ENCODE data around the gene CHST9.
"Not testable (repeated sequence)": the region's sequence is repeated elsewhere in the genome, so short reads cannot be mapped to it uniquely, and the experiment has no call there.

CHST9 gene

GRCh38 chr18:27009293-27009692 is 175.8 kb downstream of the CHST9 start:
- Mint-ChIP-seq H3K9me3 (peaks cover 0 to 4% of the 10 kb centered on the region in 2 donors), H3K27ac (no peak overlapping the region), H3K4me3 (no peak overlapping the region), H3K4me1 (no peaks in the 10 kb centered on the region), H3K27me3 (no peaks in the 10 kb centered on the region)
- DNase-seq (no peak), ATAC-seq (no peak)

GRCh38 chr18:27008575-27008974 is 176.5 kb downstream of the CHST9 start:
- Mint-ChIP-seq H3K4me3 (no peak overlapping the region), H3K27me3 (no peaks in the 10 kb centered on the region), H3K4me1 (no peaks in the 10 kb centered on the region), H3K27ac (no peak overlapping the region), H3K9me3 (peaks cover 0 to 4% of the 10 kb centered on the region in 2 donors)
- ATAC-seq (no peak), DNase-seq (no peak)

DNA sequence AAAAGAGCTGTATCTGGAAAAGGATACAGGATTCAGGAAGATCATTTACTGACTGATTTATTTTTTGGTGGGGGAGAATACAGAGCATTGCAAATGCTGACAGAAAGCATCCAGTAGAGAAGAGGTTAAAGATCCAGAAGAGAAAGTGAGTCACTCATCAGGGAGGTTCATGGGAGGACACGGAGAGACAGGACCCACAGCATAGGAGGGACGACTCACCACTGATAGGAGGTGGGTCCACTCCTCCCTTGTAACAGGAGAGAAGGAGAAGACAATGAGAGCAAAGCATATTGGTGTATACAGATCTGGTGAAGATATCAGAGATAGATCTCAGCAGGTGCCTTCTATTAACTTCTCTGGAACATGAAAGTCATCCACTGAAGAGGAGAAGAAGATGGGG is 177.2 kb downstream of the CHST9 start:
- DNase-seq (no peak), ATAC-seq (no peak)
- Mint-ChIP-seq H3K27ac (no peak overlapping the region), H3K4me3 (no peak overlapping the region), H3K9me3 (peaks cover 0 to 4% of the 10 kb centered on the region in 2 donors), H3K4me1 (no peaks in the 10 kb centered on the region), H3K27me3 (no peaks in the 10 kb centered on the region)

DNA sequence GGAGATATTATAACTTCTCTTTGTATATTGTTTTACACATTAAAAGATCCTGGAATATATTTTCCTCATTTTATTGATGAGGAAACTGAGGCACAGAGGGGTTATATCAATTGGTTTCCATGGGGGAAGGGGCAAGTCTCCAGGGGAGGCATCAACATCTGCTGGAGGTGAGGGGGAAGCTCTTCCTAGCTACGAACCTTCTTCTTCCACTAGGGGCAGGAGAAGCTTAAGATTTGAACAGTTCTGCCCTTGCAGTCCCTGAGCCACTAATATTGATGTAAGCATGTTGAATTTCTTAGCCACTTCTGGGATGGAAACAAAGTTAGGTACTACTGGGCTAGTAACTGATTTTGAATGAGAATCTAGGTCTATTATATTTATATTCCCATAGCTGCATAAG is 179.5 kb downstream of the CHST9 start:
- no peak for ATAC-seq
- Mint-ChIP-seq H3K4me1 (no peaks in the 10 kb centered on the region), H3K27ac (no peak overlapping the region), H3K9me3 (peaks cover 0 to 4% of the 10 kb centered on the region in 2 donors), H3K27me3 (no peaks in the 10 kb centered on the region), H3K4me3 (no peak overlapping the region)
- no peak for DNase-seq

GRCh38 chr18:27004056-27004829 is 180.9 kb downstream of the CHST9 start:
- no peak for ATAC-seq
- H3K9me3 Mint-ChIP-seq: peaks cover 0 to 4% of the 10 kb centered on the region in 2 donors
- H3K27me3 Mint-ChIP-seq: no peaks in the 10 kb centered on the region
- H3K4me3 Mint-ChIP-seq: no peak overlapping the region
- H3K4me1 Mint-ChIP-seq: no peaks in the 10 kb centered on the region
- no peak for DNase-seq
- H3K27ac Mint-ChIP-seq: no peak overlapping the region

DNA sequence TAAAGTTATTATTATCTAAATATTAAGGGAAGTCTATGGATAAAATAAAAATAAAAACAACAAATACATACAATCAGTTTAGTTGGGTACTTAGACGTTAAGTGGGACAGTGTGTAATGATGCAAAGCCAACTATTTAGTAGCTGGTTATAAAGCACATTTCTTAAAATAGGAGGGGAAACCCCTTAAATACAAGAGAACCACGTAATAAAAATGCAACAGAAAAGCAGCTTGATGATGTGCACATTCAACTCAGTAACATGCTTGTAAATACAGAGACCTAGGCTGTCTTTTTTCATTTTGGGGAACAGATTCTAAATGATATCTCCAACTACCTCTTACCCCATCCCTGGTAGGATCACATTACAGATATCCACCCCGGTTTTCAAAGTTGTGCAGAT is 185.3 kb downstream of the CHST9 start:
- DNase-seq (no peak), ATAC-seq (no peak)
- Mint-ChIP-seq H3K27me3 (no peaks in the 10 kb centered on the region), H3K9me3 (no peaks in the 10 kb centered on the region), H3K4me1 (no peaks in the 10 kb centered on the region), H3K27ac (no peak overlapping the region), H3K4me3 (no peak overlapping the region)

GRCh38 chr18:26993568-26993967 is 191.5 kb downstream of the CHST9 start:
- no peak overlapping the region for H3K27ac Mint-ChIP-seq
- no peaks in the 10 kb centered on the region for H3K27me3 Mint-ChIP-seq
- H3K9me3 Mint-ChIP-seq: peaks cover 0 to 12% of the 10 kb centered on the region in 2 donors
- no peaks in the 10 kb centered on the region for H3K4me1 Mint-ChIP-seq
- no peak overlapping the region for H3K4me3 Mint-ChIP-seq
- no peak for ATAC-seq
- no peak for DNase-seq

GRCh38 chr18:26992926-26993325 is 192.2 kb downstream of the CHST9 start:
- no peak overlapping the region for H3K27ac Mint-ChIP-seq
- no peak for DNase-seq
- no peak overlapping the region for H3K4me3 Mint-ChIP-seq
- H3K9me3 Mint-ChIP-seq: peaks cover 0 to 12% of the 10 kb centered on the region in 2 donors
- ATAC-seq: no peak
- H3K4me1 Mint-ChIP-seq: no peaks in the 10 kb centered on the region
- no peaks in the 10 kb centered on the region for H3K27me3 Mint-ChIP-seq

GRCh38 chr18:26989842-26990241 is 195.3 kb downstream of the CHST9 start:
- DNase-seq: no peak
- no peak for ATAC-seq

DNA sequence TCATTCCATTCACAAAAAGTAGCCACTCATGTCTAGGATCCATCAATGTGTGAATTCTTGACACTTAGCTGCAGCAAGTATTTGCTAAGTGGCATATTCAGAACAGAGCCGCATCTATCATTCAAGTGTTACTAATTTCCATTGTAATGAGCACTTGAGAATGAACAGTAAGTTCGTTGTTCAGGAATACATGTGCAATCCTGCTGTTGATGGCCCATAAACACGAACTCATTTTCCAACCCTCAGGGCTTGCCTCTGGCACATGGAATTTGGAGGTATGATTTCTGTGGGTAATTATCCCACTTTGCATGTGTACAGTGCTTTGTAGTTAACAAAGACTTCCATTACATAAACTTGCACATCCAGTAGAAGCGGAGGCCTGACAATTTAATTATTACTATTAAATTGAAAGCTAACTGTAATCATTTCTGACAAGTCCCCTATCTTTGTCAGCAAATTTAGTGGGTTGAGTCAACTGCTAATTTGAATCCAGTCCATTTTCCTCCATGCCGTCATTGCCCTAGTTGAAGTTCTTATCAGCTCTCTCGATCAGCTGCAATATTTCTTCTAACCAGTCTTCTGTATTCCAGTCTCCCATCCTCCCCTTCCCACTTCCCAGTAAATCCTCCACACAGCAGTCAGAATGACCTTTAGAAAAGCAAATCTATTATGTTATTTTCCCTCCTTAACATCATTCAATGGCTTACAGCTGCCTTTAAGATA is 203.6 kb downstream of the CHST9 start:
- ATAC-seq (no peak), DNase-seq (no peak)
- H3K27ac Mint-ChIP-seq: no peak overlapping the region
- H3K27me3 Mint-ChIP-seq: peaks cover 6% of the 10 kb centered on the region
- peaks cover 0 to 4% of the 10 kb centered on the region in 2 donors for H3K9me3 Mint-ChIP-seq
- H3K4me1 Mint-ChIP-seq: no peaks in the 10 kb centered on the region
- no peak overlapping the region for H3K4me3 Mint-ChIP-seq

More at GRCh38 chr18:26989842-26990241, 195.3 kb downstream of the CHST9 start:
- H3K27ac Mint-ChIP-seq: no peak overlapping the region
- no peak overlapping the region for H3K4me3 Mint-ChIP-seq
- no peaks in the 10 kb centered on the region for H3K27me3 Mint-ChIP-seq
- no peaks in the 10 kb centered on the region for H3K4me1 Mint-ChIP-seq
- H3K9me3 Mint-ChIP-seq: peaks cover 0 to 12% of the 10 kb centered on the region in 2 donors

DNA sequence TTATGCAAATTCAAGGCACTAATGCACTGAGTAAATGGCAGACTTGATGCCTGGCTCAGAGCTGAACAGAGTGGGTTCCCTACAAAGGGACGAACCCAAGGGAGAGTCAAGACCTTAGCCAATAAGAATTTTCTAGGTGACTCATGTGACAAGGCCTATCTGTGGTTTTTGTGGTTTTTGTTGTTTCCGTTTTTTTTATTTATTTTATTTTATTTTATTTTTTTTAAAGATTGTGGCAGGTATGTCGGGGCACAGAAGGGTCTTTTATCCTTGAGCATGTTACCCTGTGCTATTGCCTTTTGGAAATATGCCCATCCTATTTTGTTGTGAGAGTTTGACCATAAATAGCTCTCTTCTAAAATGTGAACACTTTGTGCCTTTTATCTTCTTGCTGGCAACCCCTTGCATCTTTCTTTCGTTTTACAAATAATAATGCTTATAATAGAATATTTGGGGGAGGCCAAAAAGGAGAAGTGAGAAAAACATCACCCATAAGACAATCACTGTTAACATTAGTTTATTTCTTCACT is 206.2 kb downstream of the CHST9 start:
- H3K27me3 Mint-ChIP-seq: peaks cover 6% of the 10 kb centered on the region
- no peak overlapping the region for H3K4me3 Mint-ChIP-seq
- DNase-seq (no peak), ATAC-seq (no peak)
- H3K9me3 Mint-ChIP-seq: peaks cover 0 to 4% of the 10 kb centered on the region in 2 donors
- H3K4me1 Mint-ChIP-seq: no peaks in the 10 kb centered on the region
- no peak overlapping the region for H3K27ac Mint-ChIP-seq

DNA sequence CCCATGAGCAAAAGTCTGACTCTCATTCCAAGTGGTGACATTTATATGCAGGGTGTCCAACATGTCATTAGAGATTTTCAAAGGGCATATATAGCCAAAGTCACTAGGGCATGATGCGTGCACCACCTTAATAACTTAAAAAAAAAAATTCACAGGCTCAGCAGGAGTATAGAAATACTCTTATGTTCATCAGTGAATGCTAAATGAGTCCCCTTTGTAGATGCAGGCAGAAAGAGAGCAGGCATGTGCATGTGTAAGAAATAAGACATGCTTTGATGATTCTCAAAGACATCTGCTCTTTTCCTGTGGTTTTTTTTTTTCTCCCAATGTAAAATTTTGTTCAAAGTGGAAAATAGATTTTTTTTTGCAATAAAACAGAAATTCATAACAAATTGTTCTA is 207.3 kb downstream of the CHST9 start:
- H3K4me1 Mint-ChIP-seq: no peaks in the 10 kb centered on the region
- peaks cover 6% of the 10 kb centered on the region for H3K27me3 Mint-ChIP-seq
- ATAC-seq (no peak), DNase-seq (no peak)
- no peak overlapping the region for H3K4me3 Mint-ChIP-seq
- H3K9me3 Mint-ChIP-seq: peaks cover 0 to 4% of the 10 kb centered on the region in 2 donors
- no peak overlapping the region for H3K27ac Mint-ChIP-seq

GRCh38 chr18:26976206-26976605 is 208.9 kb downstream of the CHST9 start:
- no peak for ATAC-seq
- Mint-ChIP-seq H3K9me3 (peaks cover 10 to 11% of the 10 kb centered on the region in 2 donors), H3K27me3 (no peaks in the 10 kb centered on the region), H3K4me3 (no peak overlapping the region), H3K27ac (no peak overlapping the region), H3K4me1 (no peaks in the 10 kb centered on the region)
- DNase-seq: no peak

DNA sequence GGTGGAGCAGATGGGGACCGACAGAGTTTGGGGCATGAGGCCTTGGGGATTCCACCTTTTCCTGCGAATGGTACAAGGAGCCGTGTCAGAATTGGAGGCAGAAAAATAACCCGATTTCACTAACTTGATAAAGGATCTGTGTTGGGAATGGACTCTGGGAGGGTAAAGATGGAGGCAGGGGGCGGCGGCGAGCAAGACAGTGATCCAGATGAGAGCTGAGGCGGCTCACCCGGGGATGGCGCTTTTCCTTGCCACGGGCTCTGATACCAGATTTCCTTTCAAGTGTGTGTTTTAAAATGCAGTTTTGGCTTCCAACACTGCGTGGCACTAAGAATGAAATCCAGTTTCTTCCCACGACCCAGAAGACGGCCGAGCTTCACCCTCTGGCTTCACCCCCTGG is 212.6 kb downstream of the CHST9 start:
- not testable (repeated sequence) for ATAC-seq

DNA sequence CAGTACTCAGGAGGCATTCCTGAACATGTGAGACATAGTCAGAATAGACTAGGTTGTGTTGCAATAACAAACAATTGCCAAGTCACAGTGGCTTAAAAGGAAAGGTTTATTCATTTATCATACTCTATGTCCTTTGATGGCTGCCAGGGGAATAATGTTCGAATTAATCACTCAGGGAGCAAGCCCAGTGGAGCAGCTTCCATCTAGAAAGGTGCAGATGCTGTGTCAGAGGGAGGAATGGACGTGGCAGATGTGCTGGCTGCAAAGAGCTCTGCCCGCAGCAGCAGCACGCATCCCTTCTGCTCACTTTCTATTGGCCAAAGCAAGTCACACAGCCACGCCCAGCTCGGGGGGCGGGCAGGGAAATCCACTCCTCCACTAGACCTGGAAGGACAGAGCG is 213.7 kb downstream of the CHST9 start:
- Mint-ChIP-seq H3K4me1 (no peaks in the 10 kb centered on the region), H3K9me3 (peaks cover 7 to 11% of the 10 kb centered on the region in 2 donors), H3K4me3 (no peak overlapping the region), H3K27me3 (no peaks in the 10 kb centered on the region), H3K27ac (no peak overlapping the region)
- ATAC-seq: no peak
- no peak for DNase-seq

More for the DNA sequence above, 212.6 kb downstream of the CHST9 start:
- H3K27me3 Mint-ChIP-seq, H3K4me3 Mint-ChIP-seq, DNase-seq, H3K4me1 Mint-ChIP-seq, H3K27ac Mint-ChIP-seq: not testable (repeated sequence)
- H3K9me3 Mint-ChIP-seq: peaks cover 7 to 11% of the 10 kb centered on the region in 2 donors

DNA sequence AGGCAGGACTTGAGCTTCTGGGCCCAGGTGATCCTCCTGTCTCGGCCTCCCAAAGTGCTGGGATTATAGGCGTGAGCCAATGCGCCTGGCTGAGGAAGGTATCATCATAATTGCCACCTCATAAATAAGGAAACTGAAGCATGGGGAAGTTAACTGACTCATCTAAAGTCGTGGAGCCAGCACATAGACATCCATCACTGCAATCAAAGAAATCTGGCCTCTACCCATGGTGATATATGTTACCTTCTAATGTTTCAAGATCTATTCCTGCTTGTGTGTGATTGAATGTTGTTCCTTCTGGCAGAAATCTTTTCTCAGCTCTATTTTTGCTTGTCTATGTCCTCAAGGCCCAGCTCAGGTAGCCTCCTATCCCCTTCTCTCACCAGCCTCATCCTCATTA is 214.5 kb downstream of the CHST9 start:
- Mint-ChIP-seq H3K27ac (no peak overlapping the region), H3K9me3 (peaks cover 7 to 11% of the 10 kb centered on the region in 2 donors), H3K27me3 (no peaks in the 10 kb centered on the region)

More for the DNA sequence above, 214.5 kb downstream of the CHST9 start:
- Mint-ChIP-seq H3K4me3 (no peak overlapping the region), H3K4me1 (no peaks in the 10 kb centered on the region)
- no peak for DNase-seq
- no peak for ATAC-seq
